Duodenal mucosa (tissue), 2 donors: ENCODE measurements around the gene KRT82.

Source experiments
- H3K27ac ChIP-seq: one replicate; pipeline ENCODE4 v1.7.0; 2013; ENCODE audit warnings: low read depth, low read length
- H3K27me3 ChIP-seq, 2 donors: one replicate each; pipeline ENCODE4 v1.7.0; 2013; ENCODE audit warnings: low read length in 2 of 2, control low read depth in 1 of 2; ENCODE audit not compliant: insufficient read depth in 2 of 2, control insufficient read depth in 1 of 2
- H3K36me3 ChIP-seq, 2 donors: one replicate each; pipeline ENCODE4 v1.7.0; 2013; ENCODE audit warnings: low read length in 2 of 2, control low read depth in 1 of 2; ENCODE audit not compliant: insufficient read depth in 2 of 2, control insufficient read depth in 1 of 2
- H3K4me1 ChIP-seq, 2 donors: one replicate each; pipeline ENCODE4 v1.7.0; 2013; ENCODE audit warnings: low read length in 2 of 2, control low read depth in 1 of 2; ENCODE audit not compliant: insufficient read depth in 2 of 2, control insufficient read depth in 1 of 2
- H3K4me3 ChIP-seq, 2 donors: one replicate each; pipeline ENCODE4 v1.7.0; 2013; ENCODE audit warnings: low read length in 2 of 2, low read depth in 1 of 2
- H3K9ac ChIP-seq, 2 donors: one replicate each; pipeline ENCODE4 v1.7.0; 2013; ENCODE audit warnings: low read length in 2 of 2, low read depth in 1 of 2
- H3K9me3 ChIP-seq, 2 donors: one replicate each; pipeline ENCODE4 v1.7.0; 2013; ENCODE audit warnings: low read length in 2 of 2, control low read depth in 1 of 2; ENCODE audit not compliant: control insufficient read depth in 1 of 2

KRT82 gene

GRCh38 chr12:52389313-52390207, 16.6 kb downstream of the KRT82 start:
- Histone ChIP-seq H3K4me1 (no peaks in the 10 kb centered on the region), H3K9me3 (no peaks in the 10 kb centered on the region), H3K9ac (no peak overlapping the region), H3K36me3 (no peaks in the 10 kb centered on the region), H3K27me3 (peaks cover 0 to 8% of the 10 kb centered on the region in 2 donors), H3K4me3 (no peak overlapping the region), H3K27ac (no peak overlapping the region)

DNA sequence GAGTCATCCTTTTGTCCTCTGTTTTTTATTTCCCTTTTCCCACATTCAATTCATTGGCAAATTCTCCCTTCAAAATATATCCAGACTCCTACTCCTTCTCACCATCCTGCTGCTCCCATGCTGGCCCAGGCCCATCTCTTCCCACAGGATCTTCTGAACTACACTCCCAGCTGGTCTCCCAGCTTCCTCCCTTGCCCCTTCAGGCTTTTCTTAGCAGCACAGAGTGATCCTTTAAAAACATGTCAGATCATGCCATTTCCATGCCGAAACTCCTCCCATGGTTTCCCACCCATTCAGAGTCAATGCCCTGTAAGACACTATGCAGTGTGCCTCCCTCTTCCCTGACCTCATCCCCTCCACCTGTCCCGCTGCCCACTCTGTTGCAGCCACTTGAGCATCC, 18.3 kb downstream of the KRT82 start:
- no peak overlapping the region for H3K27ac ChIP-seq

DNA sequence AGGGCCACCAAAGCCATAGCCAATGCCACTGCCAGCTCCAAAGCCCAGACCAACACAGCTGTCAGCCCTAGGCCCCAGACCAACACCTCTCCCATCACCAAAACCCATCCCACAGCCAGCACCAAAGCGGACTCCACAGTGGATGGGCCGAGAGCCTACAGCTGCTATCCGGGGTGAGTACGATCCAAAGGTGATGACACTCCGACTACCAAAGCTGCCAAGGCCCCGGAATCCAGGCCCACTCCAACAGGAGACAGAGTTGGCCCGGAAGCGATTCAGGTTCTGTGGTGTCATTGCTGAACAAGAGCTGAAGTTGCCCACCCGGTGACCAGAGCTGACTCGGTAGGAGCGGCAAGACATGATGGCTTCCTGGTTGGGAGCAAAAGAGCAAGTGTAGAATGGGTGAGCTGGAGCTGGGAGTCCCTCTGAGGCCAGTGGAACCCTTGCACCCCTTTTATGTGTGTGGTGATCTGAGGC, 20.9 kb downstream of the KRT82 start, which contains the start of gene KRT84:
TSS of gene KRT84 (minus strand) at position 427 of the 477 bp plus-strand sequence. CDS start at position 360, 67 bp downstream.
- Histone ChIP-seq H3K27me3 (peaks cover 0 to 14% of the 10 kb centered on the region in 2 donors), H3K9ac (no peak within 1 kb of the TSS), H3K4me3 (no peak within 1 kb of the TSS), H3K4me1 (no peaks in the 10 kb centered on the region), H3K27ac (no peak within 1 kb of the TSS), H3K9me3 (no peaks in the 10 kb centered on the region), H3K36me3 (no peaks in the 10 kb centered on the region)

More for the DNA sequence above, 18.3 kb downstream of the KRT82 start:
- Histone ChIP-seq H3K9ac (no peak overlapping the region), H3K9me3 (no peaks in the 10 kb centered on the region), H3K4me1 (no peaks in the 10 kb centered on the region), H3K4me3 (no peak overlapping the region), H3K36me3 (no peaks in the 10 kb centered on the region), H3K27me3 (peaks cover 0 to 8% of the 10 kb centered on the region in 2 donors)

- no peak overlapping the region for H3K4me3 ChIP-seq
- no peak overlapping the region for H3K9ac ChIP-seq
- no peak overlapping the region for H3K27ac ChIP-seq
- H3K4me1 ChIP-seq: no peaks in the 10 kb centered on the region
- no peaks in the 10 kb centered on the region for H3K9me3 ChIP-seq
- H3K36me3 ChIP-seq: no peaks in the 10 kb centered on the region
- peaks cover 0 to 10% of the 10 kb centered on the region in 2 donors for H3K27me3 ChIP-seq
These were observed 22.8 kb downstream of the KRT82 start for GRCh38 chr12:52383331-52383730.

DNA sequence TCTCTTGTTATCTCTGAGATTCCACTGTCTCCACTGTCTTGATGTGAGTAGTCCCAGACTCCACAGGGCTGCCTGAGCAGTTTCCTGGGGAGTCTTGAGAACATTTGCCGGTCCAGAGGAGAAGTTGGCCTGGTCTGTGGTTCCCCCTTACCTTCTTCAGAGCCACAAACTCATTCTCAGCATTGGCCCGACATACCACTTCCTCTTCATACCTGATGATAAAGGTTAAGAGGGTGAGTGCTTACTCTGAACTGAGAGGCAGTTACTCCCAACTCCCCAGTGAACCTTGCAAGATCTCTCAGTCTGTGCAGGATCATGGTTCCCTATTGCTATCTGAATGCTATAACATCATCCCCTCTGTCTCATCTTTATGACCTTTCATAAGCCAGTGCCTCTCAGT, 23.3 kb downstream of the KRT82 start:
- Histone ChIP-seq H3K36me3 (no peaks in the 10 kb centered on the region), H3K4me1 (no peaks in the 10 kb centered on the region), H3K27ac (no peak overlapping the region), H3K9ac (no peak overlapping the region), H3K27me3 (peaks cover 0 to 6% of the 10 kb centered on the region in 2 donors), H3K4me3 (no peak overlapping the region), H3K9me3 (no peaks in the 10 kb centered on the region)

- Histone ChIP-seq H3K4me3 (no peak overlapping the region), H3K27ac (no peak overlapping the region), H3K9ac (no peak overlapping the region), H3K36me3 (no peaks in the 10 kb centered on the region), H3K9me3 (no peaks in the 10 kb centered on the region), H3K27me3 (peaks cover 0 to 6% of the 10 kb centered on the region in 2 donors), H3K4me1 (no peaks in the 10 kb centered on the region)
These were observed 24.9 kb downstream of the KRT82 start for GRCh38 chr12:52381206-52381605.

GRCh38 chr12:52380271-52380694, 25.9 kb downstream of the KRT82 start:
- H3K4me1 ChIP-seq: no peaks in the 10 kb centered on the region
- H3K27me3 ChIP-seq: peaks cover 0 to 6% of the 10 kb centered on the region in 2 donors
- no peak overlapping the region for H3K27ac ChIP-seq
- H3K9me3 ChIP-seq: no peaks in the 10 kb centered on the region
- H3K36me3 ChIP-seq: no peaks in the 10 kb centered on the region
- no peak overlapping the region for H3K4me3 ChIP-seq
- H3K9ac ChIP-seq: no peak overlapping the region

GRCh38 chr12:52379536-52379935, 26.6 kb downstream of the KRT82 start:
- Histone ChIP-seq H3K9ac (no peak overlapping the region), H3K27me3 (peaks cover 0 to 6% of the 10 kb centered on the region in 2 donors), H3K9me3 (no peaks in the 10 kb centered on the region), H3K27ac (no peak overlapping the region), H3K36me3 (no peaks in the 10 kb centered on the region), H3K4me1 (no peaks in the 10 kb centered on the region), H3K4me3 (no peak overlapping the region)

DNA sequence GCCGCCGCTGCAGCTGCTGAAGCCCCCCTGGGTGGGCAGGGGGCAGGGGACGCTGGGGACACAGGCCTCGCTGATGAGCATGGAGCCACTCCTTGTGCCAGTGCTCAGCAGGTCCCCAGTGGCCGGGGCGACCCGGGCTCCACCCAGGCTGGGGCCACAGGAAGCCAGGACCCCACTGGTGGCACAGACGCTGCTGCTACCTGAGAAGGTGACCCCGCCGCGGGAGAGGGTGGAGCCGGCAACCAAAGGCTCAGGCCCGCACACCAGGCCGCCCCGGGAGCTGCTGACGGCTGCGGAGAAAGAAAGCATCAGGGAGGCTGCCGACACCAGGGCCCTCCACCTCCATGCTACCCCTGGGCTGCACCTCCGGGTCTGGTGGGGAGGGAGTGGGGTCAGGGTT, 28.0 kb downstream of the KRT82 start:
- no peak overlapping the region for H3K9ac ChIP-seq
- H3K4me1 ChIP-seq: no peaks in the 10 kb centered on the region
- no peak overlapping the region for H3K4me3 ChIP-seq
- H3K36me3 ChIP-seq: no peaks in the 10 kb centered on the region
- H3K27me3 ChIP-seq: peaks cover 0 to 6% of the 10 kb centered on the region in 2 donors
- H3K27ac ChIP-seq: no peak overlapping the region
- H3K9me3 ChIP-seq: no peaks in the 10 kb centered on the region

- Histone ChIP-seq H3K4me3 (no peak overlapping the region), H3K27me3 (peaks cover 0 to 6% of the 10 kb centered on the region in 2 donors), H3K9me3 (no peaks in the 10 kb centered on the region), H3K4me1 (no peaks in the 10 kb centered on the region), H3K36me3 (no peaks in the 10 kb centered on the region), H3K9ac (no peak overlapping the region), H3K27ac (no peak overlapping the region)
These were observed 28.9 kb downstream of the KRT82 start for GRCh38 chr12:52377266-52377665.
